Left renal pelvis (tissue), 4 donors: ENCODE measurements around the gene OR9Q2. TPM values are rescaled to one million over a fixed set of nuclear protein-coding genes. Genes with fewer than 3 reads are reported as not detected.
"Not testable (repeated sequence)": the region's sequence is repeated elsewhere in the genome, so short reads cannot be mapped to it uniquely, and the experiment has no call there.

Experiments
- DNase-seq, 4 donors: peaks; one replicate each; pipeline ENCODE4 v3.0.0-alpha.2; 2013; ENCODE audit warnings: low read depth in 4 of 4, low spot score in 3 of 4
- polyA plus RNA-seq, 4 donors: library from polyadenylated mRNA; unstranded; fragments of 120-200 nt; gene quantifications; one replicate each; pipeline ENCODE4 v1.2.1, GENCODE V29; 2013; ENCODE audit not compliant: insufficient read length in 4 of 4

OR9Q2 gene, protein sequence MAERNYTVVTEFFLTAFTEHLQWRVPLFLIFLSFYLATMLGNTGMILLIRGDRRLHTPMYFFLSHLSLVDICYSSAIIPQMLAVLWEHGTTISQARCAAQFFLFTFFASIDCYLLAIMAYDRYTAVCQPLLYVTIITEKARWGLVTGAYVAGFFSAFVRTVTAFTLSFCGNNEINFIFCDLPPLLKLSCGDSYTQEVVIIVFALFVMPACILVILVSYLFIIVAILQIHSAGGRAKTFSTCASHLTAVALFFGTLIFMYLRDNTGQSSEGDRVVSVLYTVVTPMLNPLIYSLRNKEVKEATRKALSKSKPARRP
- polyA plus RNA-seq: not detected

DNA sequence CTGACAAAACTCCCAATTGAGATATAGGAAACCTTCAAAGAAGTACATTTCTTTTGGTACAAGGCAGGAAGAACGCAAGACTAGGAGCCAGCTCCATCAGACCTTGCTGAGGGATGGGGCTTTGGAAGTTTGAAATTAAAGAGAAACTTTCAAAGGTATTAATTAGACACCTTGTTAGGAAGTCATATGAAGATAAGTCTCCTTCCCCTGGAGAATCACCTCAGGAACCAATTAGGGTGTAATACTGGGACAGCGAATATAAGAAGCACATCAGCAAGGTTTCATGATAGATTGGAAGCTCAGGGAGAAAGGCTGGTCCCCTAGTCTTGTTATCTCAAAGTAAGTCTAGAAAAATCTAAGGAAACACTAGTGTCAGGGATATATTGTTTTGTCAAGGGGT is at the start of gene OR9Q2:
Gene OR9Q2 (plus strand): TSS at position 301 of the 400 bp plus-strand sequence. CDS start 1,421 bp downstream, outside the sequence.
- DNase-seq: no peak

- DNase-seq: no peak
These were observed 46.1 kb upstream of the OR9Q2 start for GRCh38 chr11:58142761-58143160.

GRCh38 chr11:58152781-58153180 is 36.1 kb upstream of the OR9Q2 start:
- DNase-seq: no peak

DNA sequence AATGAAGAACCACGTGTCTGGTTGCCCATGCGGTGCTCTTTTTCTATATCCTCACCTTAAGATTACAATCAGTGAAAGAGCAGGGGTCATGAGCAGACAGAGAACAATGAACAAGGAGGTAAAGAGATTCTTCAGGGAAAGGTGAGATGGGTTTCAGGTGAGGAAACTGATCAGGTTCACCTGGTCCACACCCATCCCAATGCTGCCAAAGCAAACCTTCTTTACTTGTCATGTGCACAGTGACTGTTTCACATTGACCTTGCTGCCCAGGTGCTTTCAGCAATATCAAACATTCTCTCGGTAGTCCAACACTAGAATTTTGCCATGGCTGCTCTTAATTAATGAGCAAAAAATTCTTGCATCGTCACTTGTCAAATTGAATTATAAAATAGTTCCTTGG is 24.5 kb upstream of the OR9Q2 start:
- DNase-seq: no peak

DNA sequence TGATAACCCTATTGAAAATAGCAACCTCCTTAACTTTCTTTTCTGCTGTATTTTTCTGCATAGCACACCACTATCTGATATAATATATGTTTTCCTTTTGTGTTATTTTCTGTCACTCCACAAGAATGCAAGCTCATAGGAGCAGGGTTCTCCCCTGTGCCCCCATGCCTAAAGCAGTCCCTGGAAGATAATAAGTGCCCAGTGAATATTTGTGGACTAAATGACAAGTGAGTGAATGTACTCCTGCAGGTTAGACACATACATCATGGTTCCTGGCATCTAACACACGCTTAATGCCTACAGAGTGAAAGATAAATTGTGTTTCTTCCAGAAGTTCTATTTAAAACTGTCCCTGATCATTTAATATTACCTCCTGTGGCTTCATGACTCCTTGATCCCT is 23.9 kb upstream of the OR9Q2 start:
- DNase-seq: no peak

- no peak for DNase-seq
These were observed 23.3 kb upstream of the OR9Q2 start for GRCh38 chr11:58165504-58166106.

DNA sequence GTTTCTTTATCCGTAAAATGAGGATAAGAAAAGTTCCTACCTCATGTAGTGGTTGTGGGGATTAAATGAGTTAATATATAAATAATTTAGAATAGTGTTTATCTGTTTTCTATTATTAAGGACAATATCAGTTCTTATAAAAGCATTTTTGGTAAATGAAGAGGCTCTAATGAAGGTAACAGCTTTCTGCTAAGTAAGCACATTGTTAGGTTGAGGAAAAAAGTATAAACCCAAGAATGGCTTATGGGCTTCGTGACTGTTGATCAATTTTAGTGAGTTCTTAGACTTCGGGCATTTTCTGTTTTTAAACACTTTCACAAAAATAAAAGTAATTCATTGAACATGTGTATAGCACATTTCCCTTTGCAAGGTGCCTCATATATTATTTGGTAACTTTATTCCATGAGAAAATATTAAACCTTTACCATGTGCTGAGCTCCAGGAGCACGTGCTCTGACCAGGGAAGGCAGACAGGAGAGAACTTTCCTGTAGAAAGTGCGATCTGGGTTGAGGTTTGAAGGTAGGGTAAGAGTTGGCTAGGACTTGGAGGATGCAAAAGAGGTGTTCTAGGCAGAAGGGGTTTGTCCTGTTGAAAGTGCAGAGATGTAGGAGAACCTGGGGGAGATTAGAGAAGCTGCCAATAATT is 11.3 kb upstream of the OR9Q2 start:
- no peak for DNase-seq

DNA sequence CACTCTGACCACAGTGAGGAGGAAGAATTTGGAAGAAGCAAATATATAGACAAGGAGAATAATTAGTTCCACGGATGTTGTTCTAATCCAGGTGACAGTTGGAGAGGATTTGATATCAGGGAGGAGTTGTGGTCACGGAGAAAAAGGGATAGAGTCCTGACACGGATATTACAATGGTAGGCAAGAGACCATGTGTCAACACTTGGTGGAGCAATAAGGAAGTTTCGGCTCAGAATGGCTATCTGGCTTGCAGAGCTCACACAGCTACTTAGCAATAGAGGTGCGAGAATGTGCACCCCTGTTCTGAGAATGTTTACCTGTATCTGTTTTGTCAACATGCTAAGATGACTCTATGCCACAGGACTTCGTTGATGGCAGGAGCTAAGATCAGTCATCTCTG is 10.4 kb upstream of the OR9Q2 start:
- no peak for DNase-seq

- DNase-seq: no peak
These were observed 9.2 kb upstream of the OR9Q2 start for GRCh38 chr11:58179648-58180047.

GRCh38 chr11:58186938-58187337 is 1.9 kb upstream of the OR9Q2 start:
- DNase-seq: no peak

DNA sequence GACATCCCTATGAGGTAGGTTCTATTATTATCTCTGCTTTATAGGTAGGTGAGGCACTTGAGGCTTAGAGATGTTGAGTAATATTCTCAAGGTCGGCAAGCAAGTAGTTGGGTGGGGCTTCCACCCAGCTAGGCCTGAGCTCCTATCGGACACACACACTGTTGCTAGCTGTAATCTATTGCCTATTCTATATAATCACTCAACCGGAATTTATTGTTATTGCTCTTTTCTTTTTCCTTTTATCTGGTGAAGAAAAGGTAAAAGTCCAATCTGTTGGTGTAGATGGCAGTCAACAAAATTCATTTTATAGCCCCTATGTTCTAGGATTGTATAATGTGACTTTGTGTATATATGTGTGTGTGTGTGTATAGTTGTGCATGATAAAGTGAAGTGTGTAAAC is 3.4 kb downstream of the OR9Q2 start:
- DNase-seq: no peak

DNA sequence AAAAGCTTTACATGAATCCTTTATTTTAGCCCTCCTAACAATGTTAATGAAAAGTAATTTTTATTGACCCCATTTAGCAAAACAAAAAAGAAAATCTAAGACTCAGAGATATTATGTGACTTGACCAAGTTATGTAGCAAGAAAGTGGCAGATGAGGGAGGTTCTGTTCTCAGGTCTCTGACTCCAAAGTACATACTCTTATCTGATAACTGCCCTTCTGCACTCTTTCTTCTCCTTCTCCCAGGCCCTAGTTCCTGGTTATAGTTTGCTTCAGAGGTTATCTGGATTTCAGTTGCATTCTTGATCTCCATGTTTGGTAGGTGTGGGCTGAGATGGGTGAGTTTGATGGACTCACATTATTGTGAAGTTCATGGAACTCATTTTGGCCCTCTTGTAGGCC is 4.5 kb downstream of the OR9Q2 start:
- DNase-seq: no peak

- DNase-seq: no peak
These were observed 7.1 kb downstream of the OR9Q2 start for GRCh38 chr11:58195939-58196338.

GRCh38 chr11:58199271-58199670 is 10.4 kb downstream of the OR9Q2 start:
- DNase-seq: no peak

DNA sequence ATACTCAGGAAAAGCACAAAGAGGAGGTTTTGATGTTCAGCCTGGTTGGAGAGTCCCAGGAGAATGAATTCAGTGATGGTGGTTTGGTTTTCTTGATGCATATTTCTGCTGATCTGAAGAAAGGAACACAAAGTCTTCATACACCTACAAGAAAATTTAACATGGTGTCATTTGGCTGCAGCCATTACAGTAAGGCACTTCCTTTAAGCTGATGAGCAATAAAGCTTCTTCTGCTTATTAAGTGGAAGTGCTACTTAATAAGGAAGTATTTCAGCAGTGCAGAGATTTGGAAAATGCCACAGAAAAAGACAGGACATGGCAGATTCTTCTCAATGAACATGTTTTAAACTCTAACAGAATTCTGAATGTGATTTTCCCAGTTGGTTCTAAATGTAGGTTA is 15.2 kb downstream of the OR9Q2 start, which contains the start of gene OR1S2:
Gene OR1S2 (minus strand): TSS at position 101 of the 400 bp plus-strand sequence. CDS start 0 bp downstream, at position 101.
- DNase-seq: no peak

DNA sequence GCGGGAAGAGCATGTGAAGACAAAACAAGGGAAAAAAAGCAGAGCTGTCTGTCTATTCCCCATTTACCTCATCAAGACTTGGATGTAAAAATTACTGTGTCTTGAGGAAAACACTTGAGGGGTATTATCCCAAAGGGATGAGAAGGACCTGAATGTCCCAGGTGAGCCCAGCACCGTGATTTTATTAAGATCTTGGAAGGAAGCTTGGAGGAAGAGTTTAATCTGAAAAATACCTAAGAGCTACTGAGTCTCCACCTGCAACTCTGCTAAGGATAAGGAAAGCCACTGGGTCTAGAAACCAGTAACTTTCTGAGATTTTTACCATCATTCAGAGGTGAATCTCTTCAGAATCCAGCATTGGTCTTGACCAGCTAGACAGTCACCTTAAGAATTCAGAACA is 23.6 kb downstream of the OR9Q2 start, which contains the start of gene OR1S1:
Gene OR1S1 (plus strand): TSS at position 301 of the 400 bp plus-strand sequence.
- DNase-seq: not testable (repeated sequence)

- DNase-seq: no peak
These were observed 27.6 kb downstream of the OR9Q2 start for GRCh38 chr11:58216476-58216875.

DNA sequence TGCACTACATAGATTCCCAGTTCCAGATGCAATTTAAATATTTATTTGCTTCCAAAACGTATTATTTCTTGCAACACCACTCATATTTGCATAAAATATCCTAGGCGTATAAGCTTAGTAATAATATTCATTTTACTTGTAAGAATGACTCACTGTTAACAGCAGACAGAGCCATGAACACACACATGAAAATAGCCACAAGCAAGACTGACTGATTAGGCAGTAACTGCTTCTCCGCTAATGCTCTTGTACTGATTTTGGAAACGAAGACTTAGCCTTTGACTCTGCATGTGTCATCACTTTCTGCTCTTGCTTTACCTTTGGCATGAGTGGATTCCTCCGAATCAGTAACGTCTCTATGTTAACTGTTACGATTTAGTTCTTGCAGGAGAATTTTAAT is 33.9 kb downstream of the OR9Q2 start:
- no peak for DNase-seq

- no peak for DNase-seq
These were observed 39.2 kb downstream of the OR9Q2 start for GRCh38 chr11:58227956-58228615.
